ENCODE measurements around the gene RGS17. TPM values are rescaled to one million over a fixed set of nuclear protein-coding genes. Genes with fewer than 3 reads are reported as not detected.

RGS17 gene
- total and polyA plus RNA-seq, 2 of the 13 experiments (the other 11 are each of a cell fraction or from before 2014, with no cell fraction given): 0.04 TPM; not detected in 1

DNA sequence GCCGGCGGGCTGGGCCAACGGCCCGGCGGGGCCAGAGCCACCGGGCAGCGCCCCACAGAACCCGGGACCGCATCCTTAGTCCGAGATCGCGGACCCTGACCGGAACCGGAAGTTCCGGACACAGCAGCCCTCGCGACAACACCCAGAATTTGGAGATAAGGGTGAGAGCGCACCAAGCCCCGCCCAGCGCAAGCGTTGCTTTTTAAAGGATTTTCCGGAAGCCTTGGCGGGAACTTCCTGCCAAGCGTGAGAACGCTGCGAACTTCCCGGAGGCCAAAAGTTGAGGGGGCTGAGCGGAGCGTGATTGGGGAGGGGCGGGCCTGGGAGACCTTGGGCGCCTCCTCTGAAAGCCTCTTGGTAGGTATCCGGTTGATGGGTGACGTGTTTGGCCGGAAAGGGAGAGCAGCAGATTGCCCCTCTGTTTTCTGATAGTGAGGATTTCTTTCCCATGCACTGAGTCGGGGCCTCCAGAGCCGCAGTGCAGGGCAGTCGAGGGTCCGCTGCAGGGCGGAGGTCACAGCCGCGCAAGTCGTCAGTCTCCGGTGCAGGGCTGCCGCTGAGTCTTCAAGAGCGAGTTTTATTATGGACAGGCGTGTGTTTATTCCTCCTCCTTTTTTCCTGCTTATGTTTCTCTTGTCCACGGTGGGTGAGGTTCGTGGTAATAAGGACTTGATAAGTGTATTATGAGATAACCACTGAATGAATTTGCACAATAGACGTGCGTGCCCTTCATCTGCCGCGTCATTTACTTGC lies 128.3 kb downstream of the RGS17 start, which contains the start of gene MTRF1L (continued):
- TF ChIP-seq, protein P1, sequence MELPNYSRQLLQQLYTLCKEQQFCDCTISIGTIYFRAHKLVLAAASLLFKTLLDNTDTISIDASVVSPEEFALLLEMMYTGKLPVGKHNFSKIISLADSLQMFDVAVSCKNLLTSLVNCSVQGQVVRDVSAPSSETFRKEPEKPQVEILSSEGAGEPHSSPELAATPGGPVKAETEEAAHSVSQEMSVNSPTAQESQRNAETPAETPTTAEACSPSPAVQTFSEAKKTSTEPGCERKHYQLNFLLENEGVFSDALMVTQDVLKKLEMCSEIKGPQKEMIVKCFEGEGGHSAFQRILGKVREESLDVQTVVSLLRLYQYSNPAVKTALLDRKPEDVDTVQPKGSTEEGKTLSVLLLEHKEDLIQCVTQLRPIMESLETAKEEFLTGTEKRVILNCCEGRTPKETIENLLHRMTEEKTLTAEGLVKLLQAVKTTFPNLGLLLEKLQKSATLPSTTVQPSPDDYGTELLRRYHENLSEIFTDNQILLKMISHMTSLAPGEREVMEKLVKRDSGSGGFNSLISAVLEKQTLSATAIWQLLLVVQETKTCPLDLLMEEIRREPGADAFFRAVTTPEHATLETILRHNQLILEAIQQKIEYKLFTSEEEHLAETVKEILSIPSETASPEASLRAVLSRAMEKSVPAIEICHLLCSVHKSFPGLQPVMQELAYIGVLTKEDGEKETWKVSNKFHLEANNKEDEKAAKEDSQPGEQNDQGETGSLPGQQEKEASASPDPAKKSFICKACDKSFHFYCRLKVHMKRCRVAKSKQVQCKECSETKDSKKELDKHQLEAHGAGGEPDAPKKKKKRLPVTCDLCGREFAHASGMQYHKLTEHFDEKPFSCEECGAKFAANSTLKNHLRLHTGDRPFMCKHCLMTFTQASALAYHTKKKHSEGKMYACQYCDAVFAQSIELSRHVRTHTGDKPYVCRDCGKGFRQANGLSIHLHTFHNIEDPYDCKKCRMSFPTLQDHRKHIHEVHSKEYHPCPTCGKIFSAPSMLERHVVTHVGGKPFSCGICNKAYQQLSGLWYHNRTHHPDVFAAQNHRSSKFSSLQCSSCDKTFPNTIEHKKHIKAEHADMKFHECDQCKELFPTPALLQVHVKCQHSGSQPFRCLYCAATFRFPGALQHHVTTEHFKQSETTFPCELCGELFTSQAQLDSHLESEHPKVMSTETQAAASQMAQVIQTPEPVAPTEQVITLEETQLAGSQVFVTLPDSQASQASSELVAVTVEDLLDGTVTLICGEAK (IDR thresholded peaks at IDR 0.05): peak; percentile 87
- TF ChIP-seq, protein P1 (CRISPR knock-in tag; IDR thresholded peaks at IDR 0.05): peak; percentile 38; the same call in 1 of the 2 replicates
- TF ChIP-seq ZNF282 (IDR thresholded peaks at IDR 0.05; ENCODE audit: partially characterized antibody) (no peak), NR1H2 (CRISPR knock-in tag; IDR thresholded peaks at IDR 0.05; ENCODE audit: borderline replicate concordance, low read depth) (no peak), GATA4 (IDR thresholded peaks at IDR 0.05; ENCODE audit: borderline replicate concordance, low read depth) (0 out of 2 replicates have a peak, but pooled peaks have one; percentile 47), ZIK1 (CRISPR knock-in tag; IDR thresholded peaks at IDR 0.05; ENCODE audit: borderline replicate concordance, low read depth) (peak; percentile 47; the same call in 1 of the 2 replicates), CHCHD3 (CRISPR knock-in tag; IDR thresholded peaks at IDR 0.05) (no peak), ZNF790 (CRISPR knock-in tag; IDR thresholded peaks at IDR 0.05; ENCODE audit: borderline replicate concordance) (no peak; the same call in 1 of the 2 replicates), TSC22D2 (CRISPR knock-in tag; IDR thresholded peaks at IDR 0.05; ENCODE audit: borderline replicate concordance) (0 out of 2 replicates have a peak, but pooled peaks have one; percentile 84), REXO4 (CRISPR knock-in tag; IDR thresholded peaks at IDR 0.05; ENCODE audit: borderline replicate concordance) (no peak), TCF7L2 (IDR thresholded peaks at IDR 0.05; ENCODE audit: low read depth, low read length) (no peak), ZSCAN31 (CRISPR knock-in tag; IDR thresholded peaks at IDR 0.05; ENCODE audit: low read depth) (peak; percentile 72), BORCS8-MEF2B (CRISPR knock-in tag; IDR thresholded peaks at IDR 0.05) (0 out of 2 replicates have a peak, but pooled peaks have one; percentile 43), CEBPG (CRISPR knock-in tag; IDR thresholded peaks at IDR 0.05) (no peak; the same call in 1 of the 2 replicates)
- TF ChIP-seq, protein P2, sequence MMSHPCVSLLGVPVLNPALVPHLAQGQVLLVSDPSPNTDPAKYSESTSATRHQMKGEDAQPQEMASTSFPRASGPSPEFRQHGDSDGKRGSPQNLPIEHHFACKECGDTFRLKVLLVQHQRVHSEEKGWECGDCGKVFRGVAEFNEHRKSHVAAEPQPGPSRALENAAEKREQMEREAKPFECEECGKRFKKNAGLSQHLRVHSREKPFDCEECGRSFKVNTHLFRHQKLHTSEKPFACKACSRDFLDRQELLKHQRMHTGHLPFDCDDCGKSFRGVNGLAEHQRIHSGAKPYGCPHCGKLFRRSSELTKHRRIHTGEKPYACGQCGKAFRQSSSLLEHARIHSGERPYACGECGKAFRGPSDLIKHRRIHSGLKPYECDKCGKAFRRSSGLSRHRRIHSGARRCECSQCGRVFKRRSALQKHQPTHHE (CRISPR knock-in tag; IDR thresholded peaks at IDR 0.05; ENCODE audit: borderline replicate concordance): no peak; the same call in 1 of the 2 replicates
- TF ChIP-seq, protein P3, sequence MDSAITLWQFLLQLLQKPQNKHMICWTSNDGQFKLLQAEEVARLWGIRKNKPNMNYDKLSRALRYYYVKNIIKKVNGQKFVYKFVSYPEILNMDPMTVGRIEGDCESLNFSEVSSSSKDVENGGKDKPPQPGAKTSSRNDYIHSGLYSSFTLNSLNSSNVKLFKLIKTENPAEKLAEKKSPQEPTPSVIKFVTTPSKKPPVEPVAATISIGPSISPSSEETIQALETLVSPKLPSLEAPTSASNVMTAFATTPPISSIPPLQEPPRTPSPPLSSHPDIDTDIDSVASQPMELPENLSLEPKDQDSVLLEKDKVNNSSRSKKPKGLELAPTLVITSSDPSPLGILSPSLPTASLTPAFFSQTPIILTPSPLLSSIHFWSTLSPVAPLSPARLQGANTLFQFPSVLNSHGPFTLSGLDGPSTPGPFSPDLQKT (CRISPR knock-in tag; IDR thresholded peaks at IDR 0.05; ENCODE audit: borderline replicate concordance): peak; percentile 42; the same call in 1 of the 2 replicates
